ENCODE measurements around the gene PAPPA2. TPM values are rescaled to one million over a fixed set of nuclear protein-coding genes. Genes with fewer than 3 reads are reported as not detected.

The PAPPA2 gene
- total RNA-seq, 5 donors from 2014 or later (not counting 1 experiment from before 2014, with no cell fraction given) = 0.03 to 0.06 TPM; not detected in 3

DNA sequence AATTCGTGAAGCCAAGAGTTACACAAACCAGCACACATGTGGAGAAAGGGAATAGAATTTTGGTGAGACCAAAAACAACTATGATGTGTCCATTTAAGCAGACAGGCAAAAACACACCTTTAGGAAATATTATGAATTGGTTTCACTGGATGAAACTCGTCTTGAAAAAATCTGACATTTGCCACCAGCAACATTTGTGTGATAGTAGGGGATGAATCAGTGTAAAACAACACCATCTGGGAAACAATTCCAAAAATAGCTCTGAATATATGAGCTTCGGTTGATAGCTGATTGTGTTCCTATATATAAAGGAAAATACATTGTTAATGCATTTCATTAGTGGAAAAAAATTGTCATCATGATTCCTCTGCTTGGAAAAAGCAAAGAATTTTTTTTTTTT, 327.8 kb downstream of the PAPPA2 start:
- no peaks in the 10 kb centered on the region for H3K27me3 Mint-ChIP-seq
- ATAC-seq (replicated peaks in 1 of 4) = no peak
- H3K9me3 Mint-ChIP-seq = peaks cover 3 to 8% (median 5%) of the 10 kb centered on the region in 3 donors
- Histone ChIP-seq H3K9me3 (no peaks in the 10 kb centered on the region), H3K27ac (ENCODE audit: low read length) (no peak overlapping the region), H3K4me1 (ENCODE audit: control insufficient read depth in 1 of 2, extremely low read depth in 1 of 2, insufficient read depth in 2 of 2, low read length in 2 of 2) (no peaks in the 10 kb centered on the region), H3K36me3 (ENCODE audit: control insufficient read depth in 2 of 2, extremely low read depth in 1 of 2, insufficient read depth in 1 of 2, low read length in 1 of 2) (no peaks in the 10 kb centered on the region), H3K4me3 (ENCODE audit: control insufficient read depth in 1 of 2, extremely low read depth in 1 of 2, low read length in 1 of 2) (no peak overlapping the region), H3K27me3 (replicated peaks in 1 of 2; ENCODE audit: control insufficient read depth in 2 of 2, extremely low read depth in 1 of 2, insufficient read depth in 2 of 2, low read length in 1 of 2) (no peaks in the 10 kb centered on the region)
- no peak overlapping the region for H3K27ac Mint-ChIP-seq
- H3K36me3 Mint-ChIP-seq = no peaks in the 10 kb centered on the region
- no CpG with 5 or more reads among the region's 3 CpGs for WGBS (ENCODE audit: insufficient coverage)
- no peak for DNase-seq
- H3K4me3 Mint-ChIP-seq = no peak overlapping the region
- ChIA-PET POLR2A (no interaction called here), CTCF (no interaction called here)
- no peaks in the 10 kb centered on the region for H3K4me1 Mint-ChIP-seq

DNA sequence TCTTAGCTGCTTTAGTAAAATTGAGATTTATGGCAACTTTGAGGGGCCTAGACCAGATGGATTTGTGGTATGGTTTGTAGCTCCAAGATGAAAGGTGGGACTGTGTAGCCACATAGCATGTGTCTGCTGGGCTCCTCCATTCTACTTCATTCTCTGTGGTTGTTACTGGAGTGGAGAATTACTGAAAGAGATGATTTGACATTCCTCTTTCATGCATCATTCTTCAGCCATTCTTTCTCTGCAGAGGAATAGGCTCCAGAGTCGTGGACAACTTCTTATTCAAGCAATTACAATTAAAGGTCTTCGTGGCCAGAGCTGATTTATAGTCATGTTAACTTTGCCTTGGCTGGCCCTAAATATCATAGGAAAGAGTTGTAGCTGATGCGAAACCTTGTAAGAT, 328.9 kb downstream of the PAPPA2 start:
- H3K9me3 ChIP-seq = no peaks in the 10 kb centered on the region
- Mint-ChIP-seq H3K36me3 (no peaks in the 10 kb centered on the region), H3K27me3 (no peaks in the 10 kb centered on the region), H3K9me3 (peaks cover 3 to 8% (median 5%) of the 10 kb centered on the region in 3 donors), H3K4me3 (no peak overlapping the region), H3K4me1 (no peaks in the 10 kb centered on the region), H3K27ac (no peak overlapping the region)
- H3K4me1 ChIP-seq (ENCODE audit: control insufficient read depth in 1 of 2, extremely low read depth in 1 of 2, insufficient read depth in 2 of 2, low read length in 2 of 2) = no peaks in the 10 kb centered on the region
- ATAC-seq (replicated peaks in 1 of 4) (no peak), DNase-seq (no peak)
- CTCF ChIA-PET = no interaction called here
- WGBS (ENCODE audit: insufficient coverage) = 100% methylated on average over 1 of the region's 3 CpGs
- no peak overlapping the region for H3K4me3 ChIP-seq (ENCODE audit: control insufficient read depth in 1 of 2, extremely low read depth in 1 of 2, low read length in 1 of 2)
- POLR2A ChIA-PET = no interaction called here
- H3K27ac ChIP-seq (ENCODE audit: low read length) = no peak overlapping the region
- no peaks in the 10 kb centered on the region for H3K36me3 ChIP-seq (ENCODE audit: control insufficient read depth in 2 of 2, extremely low read depth in 1 of 2, insufficient read depth in 1 of 2, low read length in 1 of 2)
- no peaks in the 10 kb centered on the region for H3K27me3 ChIP-seq (replicated peaks in 1 of 2; ENCODE audit: control insufficient read depth in 2 of 2, extremely low read depth in 1 of 2, insufficient read depth in 2 of 2, low read length in 1 of 2)

DNA sequence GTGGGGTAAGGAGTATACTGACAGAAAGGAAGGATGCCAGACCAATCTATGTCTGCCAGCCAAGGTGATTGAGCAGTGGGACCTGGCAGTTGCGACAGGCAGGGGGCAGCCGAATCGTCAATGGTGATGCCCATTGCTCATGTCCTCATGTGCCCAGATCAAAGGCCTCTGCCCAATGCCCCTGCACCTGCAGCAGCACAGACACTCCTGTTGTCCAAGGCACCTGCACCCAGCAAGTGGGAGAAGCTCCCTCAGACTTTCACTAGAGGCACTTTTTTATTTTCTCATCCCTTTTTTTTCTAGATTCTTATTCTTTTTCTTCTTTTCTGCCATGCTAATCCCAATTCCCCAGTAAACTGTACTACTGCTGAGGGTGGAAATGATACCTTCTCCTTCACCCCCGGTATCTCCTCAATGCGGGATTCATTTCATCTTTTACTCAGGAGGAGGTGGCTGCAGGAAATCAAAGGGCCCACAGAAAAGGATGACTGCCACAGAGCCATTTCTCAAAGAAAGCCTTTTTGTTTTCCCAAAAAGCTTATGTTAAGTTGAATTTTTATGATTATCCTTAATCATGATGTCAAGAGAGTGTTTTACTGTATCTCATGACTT, 332.0 kb downstream of the PAPPA2 start:
- CTCF ChIA-PET = no interaction called here
- no peaks in the 10 kb centered on the region for H3K36me3 Mint-ChIP-seq
- Histone ChIP-seq H3K4me3 (ENCODE audit: control insufficient read depth in 1 of 2, extremely low read depth in 1 of 2, low read length in 1 of 2) (no peak overlapping the region), H3K27me3 (replicated peaks in 1 of 2; ENCODE audit: control insufficient read depth in 2 of 2, extremely low read depth in 1 of 2, insufficient read depth in 2 of 2, low read length in 1 of 2) (no peaks in the 10 kb centered on the region), H3K4me1 (ENCODE audit: control insufficient read depth in 1 of 2, extremely low read depth in 1 of 2, insufficient read depth in 2 of 2, low read length in 2 of 2) (no peaks in the 10 kb centered on the region), H3K27ac (ENCODE audit: low read length) (no peak overlapping the region), H3K36me3 (ENCODE audit: control insufficient read depth in 2 of 2, extremely low read depth in 1 of 2, insufficient read depth in 1 of 2, low read length in 1 of 2) (no peaks in the 10 kb centered on the region), H3K9me3 (no peaks in the 10 kb centered on the region)
- POLR2A ChIA-PET = no interaction called here
- DNase-seq (no peak), ATAC-seq (replicated peaks in 1 of 4) (no peak)
- 92% methylated on average over 3 of the region's 5 CpGs for WGBS (ENCODE audit: insufficient coverage)
- no peak overlapping the region for H3K4me3 Mint-ChIP-seq
- no peaks in the 10 kb centered on the region for H3K4me1 Mint-ChIP-seq
- no peaks in the 10 kb centered on the region for H3K27me3 Mint-ChIP-seq
- H3K9me3 Mint-ChIP-seq = peaks cover 0 to 3% (median 2%) of the 10 kb centered on the region in 3 donors
- H3K27ac Mint-ChIP-seq = no peak overlapping the region

DNA sequence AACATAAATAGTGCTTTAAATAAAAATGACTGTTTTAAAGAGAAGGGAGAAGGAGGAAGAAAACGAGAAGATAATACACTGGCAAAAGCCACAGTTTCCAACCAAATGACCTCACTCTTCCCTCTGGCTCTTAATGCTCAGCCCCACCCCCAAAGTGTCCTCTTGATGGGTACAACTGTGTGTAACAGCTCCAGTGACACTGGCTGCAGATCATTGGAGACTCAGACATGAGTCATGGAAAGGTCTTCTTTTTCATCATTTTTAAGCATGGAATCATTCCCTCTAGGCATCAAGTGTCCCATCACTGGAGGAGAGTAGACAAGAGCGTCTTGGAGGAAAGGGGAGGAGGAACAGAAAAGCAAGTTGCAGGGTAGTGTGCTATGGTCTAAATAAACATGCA, 333.0 kb downstream of the PAPPA2 start:
- H3K36me3 ChIP-seq (ENCODE audit: control insufficient read depth in 2 of 2, extremely low read depth in 1 of 2, insufficient read depth in 1 of 2, low read length in 1 of 2) = no peaks in the 10 kb centered on the region
- H3K27me3 ChIP-seq (replicated peaks in 1 of 2; ENCODE audit: control insufficient read depth in 2 of 2, extremely low read depth in 1 of 2, insufficient read depth in 2 of 2, low read length in 1 of 2) = no peaks in the 10 kb centered on the region
- no peak for DNase-seq
- Mint-ChIP-seq H3K4me1 (no peaks in the 10 kb centered on the region), H3K9me3 (peaks cover 0 to 3% (median 2%) of the 10 kb centered on the region in 3 donors), H3K27ac (no peak overlapping the region), H3K27me3 (no peaks in the 10 kb centered on the region), H3K4me3 (no peak overlapping the region), H3K36me3 (no peaks in the 10 kb centered on the region)
- H3K27ac ChIP-seq (ENCODE audit: low read length) = no peak overlapping the region
- ATAC-seq (replicated peaks in 1 of 4) = no peak
- no CpG with 5 or more reads among the region's 2 CpGs for WGBS (ENCODE audit: insufficient coverage)
- ChIA-PET POLR2A (no interaction called here), CTCF (no interaction called here)
- H3K4me1 ChIP-seq (ENCODE audit: control insufficient read depth in 1 of 2, extremely low read depth in 1 of 2, insufficient read depth in 2 of 2, low read length in 2 of 2) = no peaks in the 10 kb centered on the region
- H3K4me3 ChIP-seq (ENCODE audit: control insufficient read depth in 1 of 2, extremely low read depth in 1 of 2, low read length in 1 of 2) = no peak overlapping the region
- no peaks in the 10 kb centered on the region for H3K9me3 ChIP-seq

DNA sequence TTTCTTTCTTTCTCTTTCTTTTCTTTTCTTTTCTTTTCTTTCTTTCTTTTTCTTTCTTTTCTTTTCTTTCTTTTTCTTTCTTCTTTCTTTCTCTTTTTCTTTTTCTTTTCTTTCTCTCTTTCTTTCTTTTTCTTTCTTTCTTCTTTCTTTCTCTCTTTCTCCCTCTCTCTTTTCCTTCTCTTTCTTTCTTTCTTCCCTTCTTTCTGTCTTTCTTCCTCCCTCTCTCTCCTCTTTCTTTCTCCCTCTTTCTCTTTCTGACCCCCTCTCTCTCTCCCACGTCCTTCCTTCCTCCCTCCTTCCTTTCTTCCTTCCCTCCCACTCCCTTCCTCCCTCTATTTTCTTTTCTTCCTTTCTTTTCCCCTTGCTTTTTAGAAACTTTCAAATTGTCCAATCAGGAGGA, 333.6 kb downstream of the PAPPA2 start:
- Histone ChIP-seq H3K4me3 (ENCODE audit: control insufficient read depth in 1 of 2, extremely low read depth in 1 of 2, low read length in 1 of 2) (no peak overlapping the region), H3K9me3 (no peaks in the 10 kb centered on the region), H3K27me3 (replicated peaks in 1 of 2; ENCODE audit: control insufficient read depth in 2 of 2, extremely low read depth in 1 of 2, insufficient read depth in 2 of 2, low read length in 1 of 2) (peaks cover 0 to 3% of the 10 kb centered on the region in 2 experiments), H3K4me1 (ENCODE audit: control insufficient read depth in 1 of 2, extremely low read depth in 1 of 2, insufficient read depth in 2 of 2, low read length in 2 of 2) (no peaks in the 10 kb centered on the region), H3K36me3 (ENCODE audit: control insufficient read depth in 2 of 2, extremely low read depth in 1 of 2, insufficient read depth in 1 of 2, low read length in 1 of 2) (no peaks in the 10 kb centered on the region), H3K27ac (ENCODE audit: low read length) (no peak overlapping the region)
- ATAC-seq (replicated peaks in 1 of 4) (no peak), DNase-seq (no peak)
- Mint-ChIP-seq H3K27ac (no peak overlapping the region), H3K4me3 (no peak overlapping the region), H3K27me3 (no peaks in the 10 kb centered on the region), H3K4me1 (no peaks in the 10 kb centered on the region), H3K36me3 (no peaks in the 10 kb centered on the region), H3K9me3 (peaks cover 0 to 3% (median 2%) of the 10 kb centered on the region in 3 donors)
- WGBS (ENCODE audit: insufficient coverage) = 0% methylated on average over 1 of the region's 1 CpG
- POLR2A ChIA-PET = no interaction called here
- CTCF ChIA-PET = no interaction called here

DNA sequence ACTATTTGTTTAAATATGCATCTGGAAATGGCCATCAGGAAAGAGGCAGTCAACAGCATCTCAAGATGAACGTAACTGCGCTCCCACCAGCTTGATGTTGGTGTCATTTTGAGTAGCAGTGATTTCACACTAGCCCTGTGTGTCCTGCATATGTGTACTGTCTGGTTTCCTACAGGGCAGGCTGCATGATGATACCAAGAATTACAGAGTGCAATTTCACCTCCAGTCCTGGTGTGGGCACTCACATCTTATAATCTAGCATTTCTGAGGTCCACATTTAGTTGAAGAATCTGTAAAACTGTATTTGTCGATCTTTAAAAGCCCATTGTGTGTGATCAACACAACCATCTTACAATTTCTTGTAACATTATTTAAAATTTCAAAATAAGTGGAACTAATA, 336.4 kb downstream of the PAPPA2 start:
- no peaks in the 10 kb centered on the region for H3K4me1 Mint-ChIP-seq
- Histone ChIP-seq H3K36me3 (ENCODE audit: control insufficient read depth in 2 of 2, extremely low read depth in 1 of 2, insufficient read depth in 1 of 2, low read length in 1 of 2) (no peaks in the 10 kb centered on the region), H3K4me1 (ENCODE audit: control insufficient read depth in 1 of 2, extremely low read depth in 1 of 2, insufficient read depth in 2 of 2, low read length in 2 of 2) (no peaks in the 10 kb centered on the region), H3K27ac (ENCODE audit: low read length) (no peak overlapping the region), H3K9me3 (no peaks in the 10 kb centered on the region), H3K27me3 (replicated peaks in 1 of 2; ENCODE audit: control insufficient read depth in 2 of 2, extremely low read depth in 1 of 2, insufficient read depth in 2 of 2, low read length in 1 of 2) (peaks cover 0 to 4% of the 10 kb centered on the region in 2 experiments), H3K4me3 (ENCODE audit: control insufficient read depth in 1 of 2, extremely low read depth in 1 of 2, low read length in 1 of 2) (no peak overlapping the region)
- CTCF ChIA-PET = no interaction called here
- H3K9me3 Mint-ChIP-seq = peaks cover 0 to 3% (median 2%) of the 10 kb centered on the region in 3 donors
- no peak for DNase-seq
- H3K4me3 Mint-ChIP-seq = no peak overlapping the region
- POLR2A ChIA-PET = no interaction called here
- no peak overlapping the region for H3K27ac Mint-ChIP-seq
- no peaks in the 10 kb centered on the region for H3K27me3 Mint-ChIP-seq
- H3K36me3 Mint-ChIP-seq = no peaks in the 10 kb centered on the region
- WGBS (ENCODE audit: insufficient coverage) = 100% methylated on average over 2 of the region's 3 CpGs
- no peak for ATAC-seq (replicated peaks in 1 of 4)

DNA sequence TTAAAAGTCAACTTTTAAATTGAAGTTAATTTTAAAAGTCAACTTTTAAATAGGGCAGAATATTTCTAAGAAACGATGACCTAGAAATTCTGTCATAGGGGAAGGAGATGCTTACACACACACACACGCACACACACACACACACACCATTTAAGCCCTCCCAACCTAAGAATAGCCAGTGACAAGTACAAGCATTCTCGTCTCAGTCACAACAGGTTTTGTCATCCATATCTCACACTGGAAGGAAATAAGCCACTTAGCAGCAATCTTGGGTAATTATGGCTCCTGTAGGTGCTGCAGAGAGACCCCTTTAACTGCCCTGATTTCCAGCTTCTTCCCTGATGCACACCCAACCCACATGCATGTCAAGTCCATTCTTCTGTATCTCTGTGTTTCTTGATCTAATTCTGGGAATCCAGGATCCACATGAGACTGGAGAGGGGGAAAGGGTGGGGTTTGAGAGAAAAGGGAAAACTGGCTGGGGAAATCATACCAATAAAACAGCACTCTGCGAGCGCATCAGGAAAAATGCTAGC, 338.1 kb downstream of the PAPPA2 start:
- WGBS (ENCODE audit: insufficient coverage) = no CpG with 5 or more reads among the region's 5 CpGs
- no peak overlapping the region for H3K4me3 Mint-ChIP-seq
- no peaks in the 10 kb centered on the region for H3K36me3 Mint-ChIP-seq
- CTCF ChIA-PET = no interaction called here
- no peaks in the 10 kb centered on the region for H3K4me1 ChIP-seq (ENCODE audit: control insufficient read depth in 1 of 2, extremely low read depth in 1 of 2, insufficient read depth in 2 of 2, low read length in 2 of 2)
- no peaks in the 10 kb centered on the region for H3K9me3 ChIP-seq
- H3K27ac ChIP-seq (ENCODE audit: low read length) = no peak overlapping the region
- POLR2A ChIA-PET = no interaction called here
- no peaks in the 10 kb centered on the region for H3K9me3 Mint-ChIP-seq
- ATAC-seq (replicated peaks in 1 of 4) = no peak
- H3K27ac Mint-ChIP-seq = no peak overlapping the region
- no peak for DNase-seq
- peaks cover 0 to 4% of the 10 kb centered on the region in 2 experiments for H3K27me3 ChIP-seq (replicated peaks in 1 of 2; ENCODE audit: control insufficient read depth in 2 of 2, extremely low read depth in 1 of 2, insufficient read depth in 2 of 2, low read length in 1 of 2)
- H3K4me1 Mint-ChIP-seq = no peaks in the 10 kb centered on the region
- no peaks in the 10 kb centered on the region for H3K27me3 Mint-ChIP-seq
- no peaks in the 10 kb centered on the region for H3K36me3 ChIP-seq (ENCODE audit: control insufficient read depth in 2 of 2, extremely low read depth in 1 of 2, insufficient read depth in 1 of 2, low read length in 1 of 2)
- no peak overlapping the region for H3K4me3 ChIP-seq (ENCODE audit: control insufficient read depth in 1 of 2, extremely low read depth in 1 of 2, low read length in 1 of 2)
